Mesothelial cell of epicardium (in vitro differentiated cells): Measurements from ENCODE around the gene TBCB. TPM values are rescaled to one million over a fixed set of nuclear protein-coding genes. Genes with fewer than 3 reads are reported as not detected.

Source experiments
- DNase-seq, 2 experiments: peaks; one replicate each; pipeline ENCODE4 v3.0.0; 2021; ENCODE audit warnings: low spot score in 2 of 2; ENCODE audit not compliant: unreplicated experiment in 2 of 2
- H3K27ac Mint-ChIP-seq: 2 replicates; pipeline ENCODE4 v1.8.0; 2021; ENCODE audit warnings: mixed read lengths
- H3K27me3 Mint-ChIP-seq: 2 replicates; pipeline ENCODE4 v1.8.0; 2021; ENCODE audit warnings: low read depth, mixed read lengths
- H3K36me3 Mint-ChIP-seq: 2 replicates; pipeline ENCODE4 v1.8.0; 2021; ENCODE audit warnings: mixed read lengths
- H3K4me1 Mint-ChIP-seq: 2 replicates; pipeline ENCODE4 v1.8.0; 2021; ENCODE audit warnings: mixed read lengths
- H3K4me3 Mint-ChIP-seq: 2 replicates; pipeline ENCODE4 v1.8.0; 2021; ENCODE audit warnings: mild to moderate bottlenecking, moderate library complexity, mixed read lengths
- H3K9me3 Mint-ChIP-seq: 2 replicates; pipeline ENCODE4 v1.8.0; 2021; ENCODE audit warnings: mixed read lengths
- CTCF ChIP-seq: fragments of 200-600 bp; sonication (generic); IDR thresholded peaks from one replicate; pipeline ENCODE4 v1.5.0; 2021; ENCODE audit warnings: antibody characterized with exemption; ENCODE audit not compliant: unreplicated experiment
- total RNA-seq: library from RNA; stranded (reverse); gene quantifications from 3 replicates; pipeline ENCODE4 v1.2.1, GENCODE V29; 2021

Gene TBCB
- total RNA-seq, 1 donor from 2014 or later = 115 TPM

DNA sequence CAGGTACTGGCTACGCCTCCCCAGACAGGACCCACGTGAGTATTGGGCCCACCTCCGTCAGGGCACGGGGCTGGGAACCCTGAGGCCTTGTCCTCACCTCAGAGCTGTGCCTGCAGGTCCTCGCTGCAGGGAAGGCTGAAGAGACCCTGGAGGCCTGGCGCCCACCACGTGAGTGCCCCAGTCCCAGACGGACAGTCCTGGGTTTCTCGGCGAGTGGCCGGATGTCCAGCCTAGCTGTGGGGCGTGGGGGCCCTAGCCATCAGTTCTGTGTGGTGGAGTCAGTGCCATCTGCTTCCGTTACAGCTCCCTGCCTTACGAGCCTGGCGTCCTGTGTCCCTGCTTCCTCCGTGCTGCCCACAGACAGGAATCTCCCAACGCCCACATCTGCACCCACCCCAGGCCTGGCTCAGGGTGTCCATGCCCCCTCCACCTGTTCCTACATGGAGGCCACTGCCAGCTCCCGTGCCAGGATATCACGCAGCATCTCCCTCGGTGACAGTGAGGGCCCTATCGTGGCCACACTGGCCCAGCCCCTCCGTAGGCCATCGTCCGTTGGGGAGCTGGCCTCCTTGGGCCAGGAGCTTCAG is 12.1 kb upstream of the TBCB start:
- Mint-ChIP-seq H3K27me3 (no peaks in the 10 kb centered on the region), H3K27ac (no peak overlapping the region), H3K4me3 (no peak overlapping the region), H3K9me3 (no peaks in the 10 kb centered on the region), H3K36me3 (peaks cover 8% of the 10 kb centered on the region), H3K4me1 (no peaks in the 10 kb centered on the region)
- DNase-seq = no peak
- no peak for TF ChIP-seq CTCF

DNA sequence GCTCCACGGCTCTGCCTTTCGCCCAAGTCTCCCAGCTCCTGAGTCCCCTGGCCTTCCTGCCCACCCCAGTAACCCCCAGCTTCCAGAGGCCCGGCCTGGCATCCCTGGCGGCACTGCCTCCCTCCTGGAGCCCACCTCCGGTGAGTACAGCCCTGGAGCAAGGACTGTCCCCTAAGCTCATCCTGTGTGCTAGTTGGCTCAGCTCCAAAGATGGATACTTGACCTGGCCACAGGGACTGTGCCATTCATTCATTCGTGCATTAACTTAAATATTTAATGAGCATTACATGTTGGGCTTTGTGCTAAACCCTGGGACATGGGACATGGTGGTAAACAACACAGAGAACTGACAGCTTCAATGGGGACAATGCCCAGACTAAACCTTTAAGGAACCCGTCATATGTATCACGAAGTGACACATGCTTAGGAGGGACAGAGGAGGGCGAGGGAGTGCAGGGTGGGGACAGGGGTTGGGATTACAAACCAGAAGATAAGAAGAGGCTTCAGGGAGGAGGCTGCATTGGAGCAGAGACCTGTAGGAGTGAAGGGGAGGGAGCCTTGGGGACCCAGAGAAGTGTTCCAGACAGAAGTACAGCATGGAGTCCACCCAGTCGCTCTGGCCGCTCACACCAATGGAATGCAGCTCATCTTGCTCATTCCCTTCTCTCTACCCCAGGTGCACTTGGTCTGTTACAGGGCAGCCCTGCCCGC is 11.3 kb upstream of the TBCB start:
- no peak for DNase-seq
- no peaks in the 10 kb centered on the region for H3K27me3 Mint-ChIP-seq
- no peak overlapping the region for H3K4me3 Mint-ChIP-seq
- no peaks in the 10 kb centered on the region for H3K9me3 Mint-ChIP-seq
- H3K4me1 Mint-ChIP-seq = no peaks in the 10 kb centered on the region
- TF ChIP-seq CTCF = no peak
- no peak overlapping the region for H3K27ac Mint-ChIP-seq
- H3K36me3 Mint-ChIP-seq = peaks cover 8% of the 10 kb centered on the region

DNA sequence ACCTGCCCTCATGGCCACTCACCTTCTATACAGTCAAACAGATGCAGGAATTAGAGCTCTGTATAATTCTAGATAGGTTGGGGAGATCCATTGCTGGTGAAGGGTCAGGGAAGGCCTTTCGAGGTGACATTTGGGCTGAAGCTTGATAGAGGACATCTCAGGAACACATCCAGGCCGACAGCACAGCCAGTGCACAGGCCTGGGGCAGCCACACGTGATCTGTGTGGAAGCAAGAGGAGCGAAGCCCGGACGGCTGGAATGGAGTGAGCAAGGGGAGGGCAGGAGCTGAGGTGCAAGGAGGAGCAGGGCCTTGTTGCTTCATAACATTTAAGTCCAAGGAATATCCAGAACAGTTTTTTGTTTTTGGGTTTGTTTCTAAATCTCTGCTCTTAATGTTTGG is 8.8 kb upstream of the TBCB start:
- DNase-seq = no peak
- TF ChIP-seq CTCF = no peak
- Mint-ChIP-seq H3K4me1 (no peaks in the 10 kb centered on the region), H3K9me3 (no peaks in the 10 kb centered on the region), H3K36me3 (peaks cover 8% of the 10 kb centered on the region), H3K27me3 (no peaks in the 10 kb centered on the region), H3K4me3 (no peak overlapping the region), H3K27ac (no peak overlapping the region)

DNA sequence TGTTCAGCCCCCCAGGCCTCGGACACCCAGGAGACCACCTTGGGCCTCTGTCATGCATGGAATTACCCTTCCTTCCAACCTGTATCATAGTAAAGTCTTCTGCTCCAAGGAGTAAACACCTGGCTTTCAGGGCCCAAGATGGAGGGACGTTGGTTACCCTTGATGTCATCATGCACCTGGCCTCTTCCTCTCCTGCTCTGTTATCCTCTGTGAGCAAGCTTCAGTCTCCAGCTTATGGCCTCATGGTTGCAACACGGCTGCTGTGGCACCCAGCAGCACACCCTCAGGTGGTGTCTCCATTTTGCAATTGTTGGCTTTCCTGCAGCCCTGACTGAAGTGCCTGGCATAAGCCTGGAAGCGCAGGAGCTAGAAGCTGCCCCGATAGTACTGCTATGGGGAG is 8.3 kb upstream of the TBCB start:
- Mint-ChIP-seq H3K36me3 (peaks cover 8% of the 10 kb centered on the region), H3K4me3 (no peak overlapping the region), H3K27me3 (no peaks in the 10 kb centered on the region), H3K27ac (no peak overlapping the region), H3K4me1 (no peaks in the 10 kb centered on the region), H3K9me3 (no peaks in the 10 kb centered on the region)
- no peak for TF ChIP-seq CTCF
- DNase-seq = no peak

- Mint-ChIP-seq H3K4me1 (peaks cover 6% of the 10 kb centered on the region), H3K9me3 (no peaks in the 10 kb centered on the region), H3K36me3 (peaks cover 12% of the 10 kb centered on the region), H3K4me3 (no peak overlapping the region), H3K27ac (no peak overlapping the region), H3K27me3 (no peaks in the 10 kb centered on the region)
- DNase-seq = no peak
- no peak for TF ChIP-seq CTCF
Measured at GRCh38 chr19:36108684-36109083, 6.6 kb upstream of the TBCB start.
